NCI-H1436 treated with DMSO at 0.1 percent for 48 hours (cell line): ENCODE measurements around the gene PYGB.
"Not testable (repeated sequence)": the region's sequence is repeated elsewhere in the genome, so short reads cannot be mapped to it uniquely, and the experiment has no call there.

Experiments
- DNase-seq: peaks from one replicate; lab custom pipeline; 2025; lab: John Stamatoyannopoulos, UW

Gene PYGB

GRCh38 chr20:25230166-25230831, 17.6 kb upstream of the PYGB start:
- no peak for DNase-seq

- no peak for DNase-seq
Measured at GRCh38 chr20:25233016-25233772, 14.7 kb upstream of the PYGB start.

DNA sequence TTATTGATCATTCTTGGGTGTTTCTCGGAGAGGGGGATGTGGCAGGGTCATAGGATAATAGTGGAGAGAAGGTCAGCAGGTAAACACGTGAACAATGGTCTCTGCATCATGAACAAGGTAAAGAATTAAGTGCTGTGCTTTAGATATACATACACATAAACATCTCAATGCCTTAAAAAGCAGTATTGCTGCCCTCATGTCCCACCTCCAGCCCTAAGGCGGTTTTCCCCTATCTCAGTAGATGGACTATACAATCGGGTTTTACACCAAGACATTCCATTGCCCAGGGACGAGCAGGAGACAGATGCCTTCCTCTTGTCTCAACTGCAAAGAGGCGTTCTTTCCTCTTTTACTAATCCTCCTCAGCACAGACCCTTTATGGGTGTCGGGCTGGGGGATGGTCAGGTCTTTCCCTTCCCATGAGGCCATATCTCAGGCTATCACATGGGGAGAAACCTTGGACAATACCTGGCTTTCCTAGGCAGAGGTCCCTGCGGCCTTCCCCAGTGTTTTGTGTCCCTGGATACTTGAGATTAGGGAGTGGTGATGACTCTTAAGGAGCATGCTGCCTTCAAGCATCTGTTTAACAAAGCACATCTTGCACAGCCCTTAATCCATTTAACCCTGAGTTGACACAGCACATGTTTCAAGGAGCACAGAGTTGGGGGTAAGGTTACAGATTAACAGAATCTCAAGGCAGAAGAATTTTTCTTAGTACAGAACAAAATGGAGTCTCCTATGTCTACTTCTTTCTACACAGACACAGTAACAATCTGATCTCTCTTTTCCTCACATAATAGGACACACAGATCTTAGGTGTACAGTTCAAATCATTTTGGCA, 13.7 kb upstream of the PYGB start:
- not testable (repeated sequence) for DNase-seq

DNA sequence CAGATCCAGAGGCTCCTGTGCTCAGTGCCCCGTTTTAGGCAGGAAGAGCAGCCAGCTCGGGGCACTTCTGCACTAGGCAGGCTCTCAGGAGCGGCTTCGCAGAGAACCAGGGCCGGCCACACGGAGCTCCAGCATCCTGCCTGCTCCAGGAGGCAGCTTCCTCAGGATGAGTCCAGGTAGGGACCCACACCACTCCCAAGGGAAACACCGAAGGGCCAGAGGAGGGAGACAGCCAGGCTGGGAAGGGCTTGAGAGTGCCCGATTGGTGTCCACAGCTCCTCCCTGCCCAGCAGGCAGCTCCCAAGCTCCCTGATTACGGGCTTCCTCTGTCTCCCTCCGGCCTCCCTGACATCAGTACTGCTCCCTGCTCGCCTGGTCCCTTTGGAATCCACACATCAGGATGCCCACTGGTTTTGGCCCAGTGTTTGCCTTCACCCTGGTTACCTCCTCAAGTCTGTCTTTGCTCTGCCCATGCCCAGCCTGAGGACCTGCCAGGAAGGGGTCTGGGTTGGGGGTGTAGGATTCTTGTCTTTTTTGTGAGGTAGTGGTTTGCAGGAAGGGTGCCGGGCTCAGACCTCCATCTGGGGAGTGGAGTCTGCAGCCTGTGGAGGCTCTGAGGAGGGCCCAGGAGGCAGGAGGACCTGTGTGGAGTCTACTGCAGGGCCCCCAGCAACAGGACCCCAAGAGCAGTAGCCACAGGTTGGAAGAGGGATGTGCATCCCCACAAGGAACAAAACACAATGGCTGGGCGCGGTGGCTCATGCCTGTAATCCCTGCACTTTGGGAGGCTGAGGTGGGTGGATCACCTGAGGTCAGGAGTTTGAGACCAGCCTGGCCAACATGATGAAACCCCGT, 11.2 kb upstream of the PYGB start:
- no peak for DNase-seq

DNA sequence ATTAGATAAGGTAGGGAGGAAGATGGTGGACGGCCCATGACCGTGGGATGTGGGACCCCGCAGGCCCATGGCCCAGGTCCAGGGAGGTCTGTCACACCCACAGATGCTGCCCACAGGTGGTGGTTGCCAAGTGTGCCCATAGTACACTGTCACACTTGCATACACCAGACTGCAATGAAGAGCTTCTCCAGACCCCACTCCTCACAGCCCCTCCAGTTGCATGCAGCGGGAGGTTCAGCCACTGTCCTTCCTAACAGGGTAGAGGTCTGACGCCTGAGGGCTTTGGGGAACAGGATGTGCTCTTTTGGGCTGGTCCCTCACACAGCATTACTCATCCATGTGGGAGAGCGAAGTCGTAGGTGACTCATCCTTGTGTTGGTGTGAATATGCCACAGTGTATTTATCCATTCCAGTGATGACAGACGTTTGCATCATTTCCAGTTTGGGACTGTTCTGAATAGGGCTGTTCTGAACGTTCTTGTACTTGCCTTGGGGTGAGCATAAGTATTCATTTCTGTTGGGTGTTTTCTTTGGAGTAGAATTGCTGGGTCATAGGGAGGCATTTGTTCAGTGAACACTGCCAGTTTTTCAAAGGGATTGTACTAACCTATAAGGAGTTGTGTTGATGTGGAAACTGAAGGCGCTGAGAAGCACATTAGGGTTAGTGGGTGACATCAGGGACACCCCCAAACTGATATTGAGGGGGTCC, 10.1 kb upstream of the PYGB start:
- no peak for DNase-seq

GRCh38 chr20:25238319-25239037, 9.4 kb upstream of the PYGB start:
- DNase-seq = no peak

DNA sequence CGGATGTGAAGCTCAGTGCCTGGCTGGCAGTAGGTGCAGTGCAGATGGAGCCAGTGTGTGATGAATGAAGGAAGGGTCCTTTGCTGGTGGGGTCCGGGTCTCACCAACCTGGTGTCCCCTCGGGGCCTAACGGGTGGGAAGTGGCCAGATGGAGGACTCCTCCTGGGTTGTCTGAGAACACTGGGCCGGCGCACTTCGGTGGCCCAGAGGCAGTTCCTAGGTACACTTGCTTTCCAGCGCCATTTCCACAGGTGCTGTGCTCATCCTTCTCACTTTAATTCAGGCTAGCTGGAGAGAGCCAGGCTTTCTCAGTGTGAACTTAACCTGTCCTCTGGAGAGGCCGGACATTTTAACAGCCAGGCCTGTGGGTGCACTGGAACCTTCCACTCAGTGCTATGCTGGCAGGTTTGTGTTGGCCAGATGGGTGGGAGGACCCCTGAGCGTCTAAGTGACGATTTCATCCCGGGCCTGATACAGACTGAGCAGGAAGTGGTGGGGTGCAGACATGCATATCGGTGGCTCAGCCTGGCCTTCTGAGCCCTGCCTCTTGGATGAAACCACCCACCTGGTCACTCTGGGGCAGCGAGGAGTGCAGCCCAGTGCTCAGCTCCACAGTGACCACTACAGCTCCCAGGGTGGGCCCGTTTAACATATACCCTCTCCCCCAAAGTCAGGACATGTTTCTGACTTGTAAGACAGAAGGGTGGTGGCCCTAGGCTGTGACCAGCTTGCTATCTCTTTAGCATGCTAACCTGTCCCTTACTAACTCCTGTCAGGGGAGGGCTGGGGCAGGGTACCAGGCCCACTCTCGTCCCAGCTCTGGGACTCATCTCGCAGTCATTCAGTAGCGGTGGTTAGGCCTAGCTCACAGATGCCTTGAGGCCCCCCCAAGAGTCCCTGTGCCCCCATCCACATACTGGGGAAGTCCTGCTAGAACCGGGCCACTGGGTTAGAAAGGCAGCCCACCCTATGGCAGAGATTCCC, 8.2 kb upstream of the PYGB start:
- no peak for DNase-seq

- not testable (repeated sequence) for DNase-seq
Measured at GRCh38 chr20:25240851-25241658, 6.8 kb upstream of the PYGB start.

- not testable (repeated sequence) for DNase-seq
Measured at GRCh38 chr20:25241659-25241955, 6.3 kb upstream of the PYGB start.

GRCh38 chr20:25242231-25242630, 5.7 kb upstream of the PYGB start:
- no peak for DNase-seq

- no peak for DNase-seq
Measured at GRCh38 chr20:25243416-25243979, 4.4 kb upstream of the PYGB start.

DNA sequence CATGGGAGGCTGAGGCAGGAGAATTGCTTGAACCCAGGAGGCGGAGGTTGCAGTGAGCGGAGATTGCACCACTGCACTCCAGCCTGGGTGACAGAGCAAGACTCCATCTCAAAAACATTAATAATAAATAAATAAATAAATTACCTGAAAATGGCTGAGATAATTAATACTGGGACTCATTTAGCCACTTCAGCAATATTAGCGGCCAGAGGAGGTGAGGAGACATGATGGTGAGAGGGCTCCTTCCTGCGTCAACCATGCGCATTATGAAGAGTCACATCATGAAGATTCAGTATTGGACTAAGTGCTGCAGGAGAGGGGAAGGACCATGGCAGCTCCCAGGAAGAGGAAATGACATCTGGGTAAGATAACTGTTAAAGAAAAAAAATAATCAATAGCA, 2.9 kb upstream of the PYGB start:
- no peak for DNase-seq

- DNase-seq = no peak
Measured at GRCh38 chr20:25245461-25245860, 2.4 kb upstream of the PYGB start.

DNA sequence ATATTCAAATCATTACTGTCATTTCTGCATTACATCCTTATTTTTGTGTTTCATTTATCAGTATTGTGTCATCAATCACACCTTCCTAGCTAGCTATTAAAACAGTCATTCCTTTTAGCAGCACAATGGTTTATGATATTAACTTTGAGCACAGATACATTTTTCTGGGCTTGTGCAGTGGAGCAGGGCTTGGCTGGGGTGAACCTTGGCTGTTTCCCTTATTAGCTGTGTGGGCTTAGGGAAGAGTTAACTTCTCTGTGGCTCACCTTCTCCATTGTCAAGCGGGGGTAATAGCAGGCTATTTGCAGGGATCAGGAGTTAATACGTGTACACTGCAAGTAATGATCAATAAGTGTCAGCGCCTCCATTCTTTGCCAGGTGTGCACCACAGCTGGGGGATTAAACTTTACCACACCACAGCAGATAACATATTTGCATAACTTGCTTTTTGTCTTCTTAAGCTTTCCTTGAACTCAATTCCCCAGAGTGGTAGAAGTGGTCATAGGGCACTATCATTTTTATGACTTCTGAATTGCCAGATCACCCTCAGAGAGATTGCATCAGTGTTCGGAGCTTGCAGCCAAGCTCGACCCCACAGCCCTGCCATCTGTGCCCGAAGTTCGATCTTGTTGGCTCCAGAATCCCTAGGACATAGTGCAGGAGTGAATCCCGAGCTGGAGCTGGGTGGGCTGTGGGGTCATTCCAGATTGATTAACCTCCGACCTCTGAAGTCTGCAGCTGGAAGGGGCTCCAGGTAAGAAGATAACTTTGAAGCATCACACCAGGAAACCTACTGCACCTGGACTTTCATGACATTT, 1.5 kb upstream of the PYGB start:
- DNase-seq = no peak

DNA sequence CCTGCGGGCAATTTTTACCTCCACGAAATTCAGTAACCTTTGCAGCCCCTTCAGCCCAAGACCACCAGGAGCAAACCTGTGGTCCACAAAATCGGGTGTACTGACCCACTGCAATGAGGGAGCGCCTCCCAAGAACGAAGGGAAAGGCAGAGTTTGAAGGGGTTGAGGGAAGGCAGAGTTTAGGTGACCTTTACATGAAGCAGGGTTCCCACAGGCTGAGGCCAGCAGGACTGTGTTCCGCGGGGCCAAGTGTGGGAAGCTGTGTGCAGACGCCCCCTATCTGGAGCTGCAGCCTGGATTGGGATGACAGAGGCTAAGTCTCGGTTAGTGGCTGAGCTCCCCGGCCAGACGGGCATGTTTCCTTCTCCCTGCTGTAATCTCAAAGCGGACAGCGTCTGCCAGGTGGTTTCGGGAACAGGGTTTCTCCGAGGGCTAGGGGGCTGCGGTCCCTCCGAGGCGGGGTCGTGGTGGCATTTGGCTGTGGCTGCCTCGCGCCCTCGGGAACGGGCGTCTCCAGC, 826 bp upstream of the PYGB start:
- DNase-seq = no peak

GRCh38 chr20:25247518-25247955, 348 bp upstream of the PYGB start:
- DNase-seq = no peak

DNA sequence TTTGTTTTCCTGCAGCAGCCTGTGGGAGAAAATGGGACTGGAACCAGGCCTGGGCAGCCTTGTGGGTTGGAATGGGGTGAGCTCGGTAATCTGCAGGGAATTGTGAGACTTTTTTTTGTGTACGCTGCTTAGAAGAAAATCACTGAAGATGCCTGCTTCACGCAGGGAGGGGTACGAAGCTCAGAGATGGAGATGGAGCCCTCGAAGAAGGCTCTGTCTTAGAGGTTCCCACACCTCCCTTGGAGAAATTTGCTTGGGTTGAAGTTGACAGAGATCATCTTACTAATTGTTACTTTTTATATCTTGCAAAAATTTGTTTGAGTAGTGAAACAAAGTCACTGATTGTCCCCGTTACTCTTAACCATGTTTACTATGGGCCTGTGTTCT, 894 bp downstream of the PYGB start:
- no peak for DNase-seq
